ENCODE data around the gene LOC128125822.

The LOC128125822 gene

DNA sequence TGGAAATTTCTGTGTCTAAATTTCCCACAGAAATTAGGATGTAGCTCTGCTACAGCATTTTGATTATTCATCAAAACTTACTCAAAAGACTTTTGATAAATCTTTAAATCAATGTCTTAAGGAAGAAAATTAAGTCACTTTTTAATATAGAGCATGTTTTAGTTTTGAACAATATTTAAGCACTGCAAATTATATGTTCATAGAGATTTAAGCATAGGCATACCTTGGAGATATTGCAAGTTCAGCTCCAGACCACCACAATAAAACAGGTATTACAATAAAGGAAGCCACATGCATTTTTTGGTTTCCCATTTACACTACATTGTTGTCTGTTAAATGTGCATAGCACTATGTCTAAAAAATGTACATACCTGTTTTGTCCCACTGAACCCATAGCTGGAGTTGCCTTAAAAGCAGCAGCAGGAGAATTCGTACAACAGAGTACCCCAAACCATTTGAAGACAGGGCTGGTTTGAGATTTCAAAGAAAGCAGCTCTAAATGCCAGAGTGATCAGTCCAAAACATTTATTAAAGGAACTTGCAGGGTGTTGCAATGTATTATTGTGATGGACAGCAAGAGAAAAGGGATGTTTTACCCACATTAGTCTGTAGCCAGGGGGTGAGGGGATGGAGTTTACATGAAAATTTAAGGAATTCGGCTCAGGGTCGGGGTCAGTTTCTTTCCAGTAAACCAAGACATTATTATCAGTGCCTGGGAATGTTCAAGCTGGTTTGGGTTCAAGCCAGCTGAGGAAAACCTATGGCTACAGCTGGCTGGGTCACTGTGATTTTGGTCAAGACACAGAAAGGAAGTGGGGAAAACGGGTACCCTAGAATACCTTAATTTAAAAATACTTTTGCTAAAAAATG is 6.3 kb upstream of the LOC128125822 start:
- FAIRE-seq (no peak), DNase-seq (ENCODE audit: insufficient read length, low spot score) (no peak)
- no peak for TF ChIP-seq POLR2A (IDR thresholded peaks at IDR 0.05; ENCODE audit: low read depth, low read length)

- DNase-seq (ENCODE audit: insufficient read length, low spot score) (no peak), FAIRE-seq (no peak)
- TF ChIP-seq POLR2A (IDR thresholded peaks at IDR 0.05; ENCODE audit: low read depth, low read length): no peak
These were observed 4.3 kb upstream of the LOC128125822 start for GRCh38 chr6:63567966-63568365.

DNA sequence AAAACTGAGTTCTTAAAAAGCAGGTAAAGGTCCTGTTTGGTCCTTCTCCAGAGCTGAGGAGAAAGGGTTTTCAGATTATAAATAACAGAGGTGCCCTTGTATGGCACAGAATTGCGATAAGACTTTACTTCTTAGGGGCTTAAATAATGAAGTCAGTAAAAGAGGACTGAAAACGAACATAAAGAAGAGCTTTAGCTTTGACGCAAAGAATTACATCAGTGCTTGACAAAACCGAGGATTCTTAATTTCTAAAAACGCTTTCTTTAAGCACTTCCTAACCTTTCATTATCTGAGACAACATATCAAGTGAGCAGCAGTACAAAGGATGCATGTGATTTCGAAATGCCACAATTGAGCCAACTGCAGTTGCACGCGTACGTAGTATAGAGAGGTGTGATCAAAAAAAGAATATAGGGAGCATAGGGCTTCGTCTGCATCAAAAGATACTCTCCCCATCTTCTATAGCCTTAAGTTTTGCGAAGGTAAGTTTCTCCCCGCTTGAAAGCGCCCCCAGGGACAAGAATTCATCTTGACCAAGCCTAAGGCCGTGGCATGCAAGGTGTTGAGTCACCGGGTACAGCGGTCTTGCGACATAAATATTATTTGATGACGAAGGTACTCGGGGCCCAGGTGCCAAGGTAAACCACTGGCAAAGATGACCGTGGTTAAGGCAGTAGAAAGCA is 778 bp upstream of the LOC128125822 start:
- TF ChIP-seq POLR2A (IDR thresholded peaks at IDR 0.05; ENCODE audit: low read depth, low read length): no peak
- DNase-seq (ENCODE audit: insufficient read length, low spot score) (peak; percentile 18), FAIRE-seq (no peak)

GRCh38 chr6:63572747-63573075 is 431 bp downstream of the LOC128125822 start:
- no peak for TF ChIP-seq POLR2A (IDR thresholded peaks at IDR 0.05; ENCODE audit: low read depth, low read length)
- DNase-seq (ENCODE audit: insufficient read length, low spot score): no peak
- FAIRE-seq: no peak

GRCh38 chr6:63573076-63573898 is 1.0 kb downstream of the LOC128125822 start:
- peak; percentile 20 for DNase-seq (ENCODE audit: insufficient read length, low spot score)
- TF ChIP-seq POLR2A (IDR thresholded peaks at IDR 0.05; ENCODE audit: low read depth, low read length): peak; percentile 47; the same call in 1 of the 2 replicates
- peak; percentile 84 for FAIRE-seq

GRCh38 chr6:63573899-63574553 is 1.7 kb downstream of the LOC128125822 start:
- DNase-seq (ENCODE audit: insufficient read length, low spot score): no peak
- no peak for TF ChIP-seq POLR2A (IDR thresholded peaks at IDR 0.05; ENCODE audit: low read depth, low read length)
- FAIRE-seq: peak; percentile 15

- no peak for TF ChIP-seq POLR2A (IDR thresholded peaks at IDR 0.05; ENCODE audit: low read depth, low read length)
- FAIRE-seq (peak; percentile 60), DNase-seq (ENCODE audit: insufficient read length, low spot score) (no peak)
These were observed 2.2 kb downstream of the LOC128125822 start for GRCh38 chr6:63574554-63574900.

- no peak for TF ChIP-seq POLR2A (IDR thresholded peaks at IDR 0.05; ENCODE audit: low read depth, low read length)
- DNase-seq (ENCODE audit: insufficient read length, low spot score) (no peak), FAIRE-seq (no peak)
These were observed 4.0 kb downstream of the LOC128125822 start for GRCh38 chr6:63576147-63576772.

DNA sequence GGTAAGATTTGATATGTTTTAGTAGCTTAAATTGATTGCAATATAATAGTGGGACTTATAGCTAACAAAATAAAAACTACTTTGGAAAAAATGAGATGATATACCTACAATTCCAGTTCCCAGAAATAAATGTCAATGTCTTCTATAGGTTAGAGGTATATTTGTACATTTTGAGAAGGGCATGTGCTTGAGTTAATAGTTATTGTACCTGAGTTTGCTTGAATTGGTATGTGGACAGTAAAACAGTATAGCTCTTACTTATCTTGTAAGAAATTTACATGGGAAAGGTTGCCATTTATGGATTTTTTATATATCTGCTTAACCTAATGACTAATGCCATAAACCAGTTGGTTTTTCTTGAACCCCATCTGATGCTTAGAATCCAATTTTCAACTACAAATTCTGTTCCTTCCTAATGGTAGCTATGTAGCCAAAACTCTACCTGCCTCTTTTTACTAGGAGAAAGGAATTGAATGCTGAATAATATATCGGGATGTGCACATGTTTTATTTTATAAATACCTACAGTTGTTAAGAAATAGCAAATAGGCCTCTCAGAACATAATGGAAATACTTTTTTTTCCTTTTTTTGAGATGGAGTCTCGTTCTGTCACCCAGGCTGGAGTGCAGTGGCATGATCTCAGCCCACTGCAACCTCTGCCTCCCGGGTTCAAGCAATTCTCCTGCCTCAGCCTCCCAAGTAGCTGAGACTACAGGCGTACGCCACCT is 4.9 kb downstream of the LOC128125822 start:
- no peak for DNase-seq (ENCODE audit: insufficient read length, low spot score)
- FAIRE-seq: peak; percentile 38
- no peak for TF ChIP-seq POLR2A (IDR thresholded peaks at IDR 0.05; ENCODE audit: low read depth, low read length)

GRCh38 chr6:63578757-63579156 is 6.5 kb downstream of the LOC128125822 start:
- no peak for TF ChIP-seq POLR2A (IDR thresholded peaks at IDR 0.05; ENCODE audit: low read depth, low read length)
- FAIRE-seq: no peak

DNA sequence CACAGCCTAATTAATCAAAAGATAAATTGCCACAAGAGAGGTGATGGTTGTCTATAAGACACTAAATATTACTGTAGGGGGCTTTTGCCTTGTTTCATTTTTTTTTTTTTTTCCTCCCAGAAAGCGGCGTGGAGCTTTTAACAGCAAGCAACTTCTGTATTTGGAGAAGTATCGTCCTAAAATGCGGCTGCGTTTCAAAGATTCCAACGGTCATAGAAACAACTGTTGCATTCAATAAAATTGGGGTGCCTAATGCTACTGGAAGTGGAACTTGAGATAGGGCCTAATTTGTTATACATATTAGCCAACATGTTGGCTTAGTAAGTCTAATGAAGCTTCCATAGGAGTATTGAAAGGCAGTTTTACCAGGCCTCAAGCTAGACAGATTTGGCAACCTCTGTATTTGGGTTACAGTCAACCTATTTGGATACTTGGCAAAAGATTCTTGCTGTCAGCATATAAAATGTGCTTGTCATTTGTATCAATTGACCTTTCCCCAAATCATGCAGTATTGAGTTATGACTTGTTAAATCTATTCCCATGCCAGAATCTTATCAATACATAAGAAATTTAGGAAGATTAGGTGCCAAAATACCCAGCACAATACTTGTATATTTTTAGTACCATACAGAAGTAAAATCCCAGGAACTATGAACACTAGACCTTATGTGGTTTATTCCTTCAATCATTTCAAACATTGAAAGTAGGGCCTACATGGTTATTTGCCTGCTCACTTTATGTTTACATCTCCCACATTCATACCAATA is 7.8 kb downstream of the LOC128125822 start:
- DNase-seq (ENCODE audit: insufficient read length, low spot score) (no peak), FAIRE-seq (peak; percentile 57)
- no peak for TF ChIP-seq POLR2A (IDR thresholded peaks at IDR 0.05; ENCODE audit: low read depth, low read length)

More at GRCh38 chr6:63578757-63579156, 6.5 kb downstream of the LOC128125822 start:
- DNase-seq (ENCODE audit: insufficient read length, low spot score): no peak

GRCh38 chr6:63580704-63580961 is 8.4 kb downstream of the LOC128125822 start:
- TF ChIP-seq POLR2A (IDR thresholded peaks at IDR 0.05; ENCODE audit: low read depth, low read length): no peak
- FAIRE-seq (no peak), DNase-seq (ENCODE audit: insufficient read length, low spot score) (no peak)
